Stimulated activated CD8-positive, alpha-beta memory T cell treated with anti-CD3 and anti-CD28 coated beads, Interleukin-12 subunit alpha, Interleukin-12 subunit beta, amount 100 ng/mL, for 1 hour (primary cell): ENCODE measurements around the gene ITFG1.
"Not testable (repeated sequence)": the region's sequence is repeated elsewhere in the genome, so short reads cannot be mapped to it uniquely, and the experiment has no call there.

Source experiments
- DNase-seq: peaks from one replicate; pipeline ENCODE4 v3.0.0-alpha.2; 2020; ENCODE audit warnings: low read depth

The ITFG1 gene

DNA sequence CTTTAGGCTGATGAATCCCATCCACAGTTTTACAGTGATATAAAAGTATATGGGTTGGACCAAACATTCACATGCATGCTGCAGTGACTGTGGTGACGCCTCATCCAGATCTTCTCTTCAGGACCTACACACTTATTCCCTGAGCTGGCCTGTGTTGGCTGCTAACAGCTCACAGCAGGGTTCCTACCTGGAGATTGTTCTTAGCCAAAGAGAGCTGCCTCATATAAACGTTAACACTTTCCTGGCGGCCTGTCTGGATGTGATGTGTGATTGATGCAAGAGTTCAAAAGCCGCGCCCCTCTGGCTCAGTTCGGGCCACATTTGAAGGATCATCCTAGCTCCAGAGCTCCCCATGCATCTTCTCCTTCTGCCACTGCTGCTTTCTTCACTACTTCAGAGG, 224.1 kb downstream of the ITFG1 start:
- no peak for DNase-seq

DNA sequence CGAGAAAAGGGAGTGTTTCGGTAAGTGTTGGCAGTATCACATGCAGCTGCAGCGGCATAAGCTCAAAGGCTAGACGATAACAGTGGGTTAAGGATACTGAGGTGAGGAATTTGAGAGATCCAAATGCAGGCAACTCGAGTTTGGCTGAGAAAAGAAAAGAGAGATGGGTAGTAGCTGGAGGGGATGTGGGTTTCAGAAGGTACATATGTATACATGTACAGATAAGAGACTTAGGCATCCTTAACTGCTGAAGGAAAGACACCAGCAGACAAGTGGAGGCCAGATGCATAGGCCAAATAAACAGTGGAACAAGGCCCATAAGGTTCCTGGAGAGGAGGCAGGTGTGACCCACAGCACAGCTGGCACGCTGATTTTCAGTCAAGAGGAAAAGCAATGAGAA, 230.6 kb downstream of the ITFG1 start:
- DNase-seq, result no peak

DNA sequence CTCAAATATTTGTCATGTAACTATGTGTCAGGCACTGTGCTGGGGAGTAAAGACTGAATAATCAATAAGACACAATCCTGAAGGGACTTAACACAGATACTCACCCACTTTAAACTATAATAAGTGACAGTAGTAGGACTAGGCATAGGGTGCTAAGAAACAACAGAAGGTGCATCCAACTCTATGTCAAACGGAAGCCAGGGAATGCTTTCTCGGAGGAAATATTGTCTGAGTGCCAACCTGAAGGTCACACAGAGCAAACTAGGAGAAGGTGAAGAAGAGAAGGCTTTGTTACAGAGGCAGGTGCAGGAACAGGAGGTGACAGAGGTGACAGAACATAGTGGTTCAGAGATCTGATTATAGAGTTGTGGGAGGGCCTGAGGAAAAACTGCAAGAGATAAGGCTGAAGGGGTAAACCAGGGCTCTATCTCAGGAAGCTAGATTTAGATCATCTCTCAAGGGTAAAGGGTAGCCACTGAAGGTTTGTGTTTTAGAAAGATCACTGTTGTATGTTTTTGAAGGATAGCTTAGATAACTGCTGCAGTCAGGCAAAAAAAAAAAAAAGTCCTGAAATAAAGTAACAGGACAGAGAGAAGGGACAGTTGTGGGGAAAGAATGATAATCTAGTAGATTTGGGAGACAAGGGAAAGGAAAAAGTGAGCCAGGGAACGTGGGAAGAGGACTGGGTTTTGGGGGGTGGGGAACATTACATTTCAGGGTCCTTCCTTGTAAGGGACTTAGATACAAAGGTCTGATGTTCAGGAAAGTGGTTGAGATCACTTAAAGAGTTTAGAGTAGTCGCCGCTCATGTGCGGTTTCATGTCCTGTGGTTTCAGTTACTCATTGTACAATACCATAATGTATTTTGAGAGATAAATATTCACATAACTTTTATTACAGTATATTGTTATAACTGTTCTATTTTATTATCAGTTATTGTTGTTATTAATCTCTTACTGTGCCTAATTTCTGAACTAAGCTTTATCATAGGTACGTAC, 231.5 kb downstream of the ITFG1 start:
- no peak for DNase-seq

DNA sequence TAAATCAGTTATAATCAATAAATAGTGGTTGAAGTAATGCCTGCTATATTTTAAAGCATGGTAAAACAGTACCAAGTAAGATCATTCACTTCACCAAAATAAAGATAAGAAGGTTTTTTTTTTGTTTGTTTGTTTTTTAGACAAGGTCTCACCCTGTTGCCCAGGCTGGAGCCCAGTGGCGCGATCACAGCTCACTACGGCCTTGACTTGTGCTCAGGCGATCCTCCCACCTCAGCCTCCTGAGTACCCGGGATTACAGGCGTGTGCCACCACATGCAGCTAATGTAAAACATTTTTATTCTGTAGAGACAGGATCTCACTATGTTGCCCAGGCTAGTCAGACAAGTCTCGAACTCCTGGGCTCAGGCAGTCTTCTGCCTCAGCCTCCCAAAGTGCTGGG, 232.6 kb downstream of the ITFG1 start:
- DNase-seq, result no peak

DNA sequence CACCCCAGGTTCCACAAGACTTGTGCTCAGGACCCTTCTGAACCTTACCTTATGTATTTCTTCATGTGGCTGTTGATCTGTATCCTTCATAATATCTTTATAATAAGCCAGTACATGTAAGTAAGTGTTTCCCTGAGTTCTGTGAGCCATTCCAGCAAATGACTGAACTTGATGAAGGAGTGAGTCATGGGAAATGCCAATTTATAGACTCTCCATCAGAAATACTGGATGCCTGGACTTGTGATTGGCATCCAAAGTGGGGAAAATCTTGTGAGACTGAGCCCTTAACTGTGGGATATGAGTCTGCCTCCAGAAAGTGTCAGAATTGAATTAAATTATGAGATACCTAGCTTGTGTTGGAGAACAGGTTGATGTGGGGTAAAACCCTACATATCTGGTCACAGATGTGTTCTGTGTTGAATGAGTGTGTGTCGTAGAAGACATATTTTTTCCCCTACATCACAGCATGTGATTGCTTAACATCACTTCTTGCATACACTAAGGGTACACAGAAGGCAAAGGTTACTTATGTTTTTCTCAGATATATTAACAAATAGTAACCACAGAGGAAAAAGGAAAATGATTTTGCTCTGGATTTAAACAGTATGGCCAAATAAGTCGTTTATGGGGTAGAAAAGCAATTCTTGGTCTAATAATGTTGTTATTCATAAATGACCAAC, 247.0 kb downstream of the ITFG1 start:
- DNase-seq, result no peak

DNA sequence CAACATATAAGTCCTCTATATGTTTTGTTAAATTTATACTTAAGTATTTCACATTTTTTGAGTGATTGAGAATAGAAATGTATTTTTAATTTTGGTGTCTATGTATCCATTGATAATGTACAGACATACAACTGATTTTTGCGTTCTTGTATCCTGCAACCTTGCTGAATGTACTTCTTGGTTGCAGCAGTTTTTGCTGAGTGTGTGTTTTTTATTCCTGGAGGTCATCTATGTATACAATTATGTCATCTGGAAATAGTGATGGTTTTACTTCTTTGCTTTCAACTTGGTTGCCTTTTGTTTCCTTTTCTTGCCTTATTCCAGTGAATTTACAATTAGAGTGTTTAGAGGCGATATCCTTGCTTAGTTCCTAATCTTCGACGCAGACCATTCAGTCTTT, 249.6 kb downstream of the ITFG1 start:
- no peak for DNase-seq

DNA sequence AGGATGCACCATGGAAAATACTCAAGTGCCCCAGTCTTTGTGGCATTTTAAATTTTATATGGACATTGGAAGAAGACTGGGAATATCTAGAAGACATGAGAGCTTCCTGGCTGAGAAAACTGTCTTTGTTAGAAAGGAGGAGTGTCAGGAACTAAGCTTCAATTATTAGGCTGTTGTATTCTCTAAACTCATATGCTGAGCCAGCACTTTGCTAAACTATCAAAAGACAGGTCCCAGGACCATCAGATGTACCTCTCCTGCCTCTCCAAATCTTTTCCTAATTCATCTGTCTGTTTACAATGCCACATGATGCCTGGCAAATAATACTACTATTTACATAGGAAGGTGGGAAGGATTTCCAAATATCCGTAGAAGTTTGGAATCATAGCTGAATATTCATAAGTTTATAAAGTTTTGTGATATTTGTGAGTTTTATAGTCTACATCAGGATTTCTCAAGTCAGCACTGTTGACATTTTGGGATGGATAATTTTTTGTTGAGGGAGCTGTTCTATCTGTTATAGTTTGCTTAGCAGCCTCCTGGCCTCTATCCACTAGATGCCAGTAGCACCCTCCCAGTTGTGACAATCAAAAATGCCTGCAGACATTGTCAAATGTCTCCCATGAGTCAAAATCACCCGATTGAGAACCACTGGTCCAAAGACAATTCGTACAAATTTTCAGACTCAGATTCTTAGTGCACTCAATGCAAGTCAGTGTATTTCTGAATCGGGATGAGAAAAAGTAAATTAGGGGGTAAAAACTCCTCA, 255.9 kb downstream of the ITFG1 start:
- DNase-seq, result no peak

DNA sequence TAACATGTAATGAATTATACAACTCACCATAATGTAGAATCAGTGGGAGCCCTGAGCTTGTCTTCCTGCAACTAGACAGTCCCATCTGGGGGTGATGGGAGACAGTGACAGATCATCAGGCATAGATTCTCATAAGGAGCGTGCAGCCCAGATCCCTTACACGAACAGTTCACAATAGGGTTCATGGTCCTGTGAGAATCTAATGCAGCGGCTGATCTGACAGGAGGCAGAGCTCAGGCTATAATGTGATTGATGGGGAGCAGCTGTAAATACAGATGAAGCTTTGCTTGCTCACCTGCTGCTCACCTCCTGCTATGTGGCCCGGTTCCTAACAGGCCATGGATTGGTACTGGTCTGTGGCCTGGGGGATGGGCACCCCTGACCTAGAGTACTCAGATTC, 257.4 kb downstream of the ITFG1 start:
- not testable (repeated sequence) for DNase-seq

DNA sequence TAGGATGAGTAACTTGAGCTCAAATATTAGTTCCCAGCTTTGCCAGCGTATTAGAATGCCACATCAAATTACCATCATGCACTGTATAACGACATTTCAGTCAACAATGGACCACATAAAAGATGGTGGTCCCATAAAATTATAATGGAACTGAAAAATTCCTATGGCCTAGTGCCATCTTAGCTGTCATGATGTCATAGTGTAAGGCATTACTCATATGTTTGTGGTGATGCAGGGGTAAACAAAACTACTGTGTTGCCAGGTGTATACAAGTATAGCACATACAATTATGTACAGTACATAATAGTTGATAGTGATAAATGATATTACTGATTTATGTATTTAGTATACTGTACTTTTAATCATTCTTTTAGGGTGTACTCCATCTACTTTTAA, 262.7 kb downstream of the ITFG1 start:
- DNase-seq, result no peak

DNA sequence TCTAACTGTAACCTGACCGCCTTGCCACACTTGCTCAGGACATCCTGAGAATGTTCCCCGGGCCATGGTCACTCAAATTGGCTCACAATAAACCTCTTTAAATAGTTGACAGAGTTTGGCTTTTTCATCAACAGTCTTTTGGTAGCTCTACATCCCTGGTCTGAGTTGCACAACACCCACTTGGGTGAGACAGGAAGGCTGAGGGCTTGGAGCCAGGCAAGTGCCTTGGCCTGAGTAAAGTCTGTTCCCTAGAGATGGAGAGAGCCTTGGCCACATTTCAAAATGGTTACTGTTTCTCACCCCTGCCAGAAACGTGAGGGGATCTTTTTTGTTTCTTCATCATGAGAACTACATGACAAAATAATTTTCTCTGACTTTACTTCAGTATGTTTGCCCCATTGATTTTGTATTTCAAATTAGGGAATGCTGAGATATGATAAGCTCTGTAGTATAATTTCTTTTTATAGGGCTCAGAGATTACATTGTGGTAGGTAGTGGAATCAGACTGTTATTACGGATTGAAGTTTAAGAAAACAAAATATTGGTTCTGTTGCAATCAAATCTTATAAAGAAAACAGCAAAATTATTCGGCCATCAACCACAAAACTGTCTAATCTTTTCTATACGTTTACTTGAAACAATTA, 263.2 kb downstream of the ITFG1 start:
- no peak for DNase-seq

DNA sequence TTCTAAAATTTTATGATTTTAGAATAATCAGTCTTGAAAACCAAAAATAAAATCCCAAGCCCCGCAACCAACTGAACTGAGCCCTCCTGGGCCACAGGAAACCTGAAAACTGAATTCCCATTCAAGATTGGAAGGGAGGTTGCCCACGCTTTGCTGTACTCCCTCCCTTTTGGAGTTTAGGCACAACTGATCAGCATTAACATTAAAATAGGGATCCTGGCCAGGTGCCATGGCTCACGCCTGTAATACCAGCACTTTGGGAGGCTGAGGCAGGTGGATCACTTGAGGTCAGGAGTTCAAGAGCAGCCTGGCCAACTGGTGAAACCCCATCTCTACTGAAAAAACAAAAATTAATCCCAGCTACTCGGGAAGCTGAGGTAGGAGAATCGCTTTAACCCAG, 264.4 kb downstream of the ITFG1 start:
- no peak for DNase-seq

DNA sequence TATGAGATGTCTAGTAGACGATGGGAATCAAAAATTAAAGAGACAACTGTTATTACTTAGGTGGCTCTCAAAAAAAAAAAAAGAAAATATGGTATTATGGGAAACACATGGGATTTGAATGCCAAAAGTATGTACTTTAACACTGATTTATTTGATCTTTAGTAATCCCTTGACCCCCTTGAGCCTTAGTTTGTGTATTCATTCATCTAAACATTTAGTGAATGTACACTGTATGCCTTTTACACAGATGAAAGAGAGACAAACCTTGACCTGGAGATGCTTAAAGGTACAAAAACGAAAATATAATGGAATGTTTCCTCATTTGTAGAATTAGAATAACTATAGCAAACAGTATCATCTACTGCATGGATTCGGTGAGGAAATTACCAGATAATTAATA, 278.5 kb downstream of the ITFG1 start:
- no peak for DNase-seq

DNA sequence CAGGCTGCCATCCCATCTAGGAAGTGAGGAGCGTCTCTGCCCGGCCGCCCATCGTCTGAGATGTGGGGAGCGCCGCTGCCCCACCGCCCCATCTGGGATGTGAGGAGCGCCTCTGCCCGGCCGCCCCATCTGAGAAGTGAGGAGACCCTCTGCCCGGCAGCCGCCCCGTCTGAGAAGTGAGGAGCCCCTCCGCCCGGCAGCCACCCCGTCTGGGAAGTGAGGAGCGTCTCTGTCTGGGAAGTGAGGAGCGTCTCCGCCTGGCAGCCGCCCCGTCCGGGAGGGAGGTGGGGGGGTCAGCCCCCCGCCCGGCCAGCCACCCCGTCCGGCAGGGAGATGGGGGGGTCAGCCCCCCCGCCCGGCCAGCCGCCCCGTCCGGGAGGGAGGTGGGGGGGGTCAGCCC, 279.8 kb downstream of the ITFG1 start:
- not testable (repeated sequence) for DNase-seq

DNA sequence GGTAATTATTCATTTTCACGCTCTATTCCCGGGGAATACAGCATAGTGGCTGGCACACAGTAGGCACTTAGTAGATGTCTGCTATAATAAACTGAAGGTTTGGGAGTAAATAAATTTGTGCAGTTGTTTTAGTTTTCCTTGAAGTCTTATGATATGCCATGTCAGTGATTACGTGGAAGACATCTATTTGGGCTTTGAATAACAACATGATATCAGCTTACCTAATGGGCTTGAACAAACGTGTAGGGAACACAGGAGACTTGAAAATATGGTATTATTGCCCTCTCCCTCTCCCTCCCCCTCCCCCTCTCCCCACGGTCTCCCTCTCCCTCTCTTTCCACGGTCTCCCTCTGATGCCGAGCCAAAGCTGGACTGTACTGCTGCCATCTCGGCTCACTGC, 280.8 kb downstream of the ITFG1 start:
- DNase-seq, result no peak

DNA sequence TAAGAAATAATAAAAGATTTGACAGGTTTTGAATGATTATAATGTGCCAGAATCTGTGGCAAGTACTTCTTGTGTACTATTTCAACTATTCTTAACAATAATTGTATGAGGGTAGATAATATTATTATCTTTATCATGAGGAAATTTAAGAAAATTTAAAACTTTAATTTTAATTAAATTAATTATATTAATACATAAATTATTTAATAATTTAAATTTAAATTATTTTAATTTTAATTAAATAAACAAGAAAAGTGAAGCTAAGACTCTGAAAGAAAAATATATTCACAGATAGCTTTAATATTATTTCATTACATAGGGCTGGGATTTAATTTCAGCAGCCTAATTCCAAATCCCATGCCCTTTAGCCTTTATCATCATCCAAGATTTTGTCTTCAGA, 285.7 kb downstream of the ITFG1 start:
- DNase-seq, result no peak

DNA sequence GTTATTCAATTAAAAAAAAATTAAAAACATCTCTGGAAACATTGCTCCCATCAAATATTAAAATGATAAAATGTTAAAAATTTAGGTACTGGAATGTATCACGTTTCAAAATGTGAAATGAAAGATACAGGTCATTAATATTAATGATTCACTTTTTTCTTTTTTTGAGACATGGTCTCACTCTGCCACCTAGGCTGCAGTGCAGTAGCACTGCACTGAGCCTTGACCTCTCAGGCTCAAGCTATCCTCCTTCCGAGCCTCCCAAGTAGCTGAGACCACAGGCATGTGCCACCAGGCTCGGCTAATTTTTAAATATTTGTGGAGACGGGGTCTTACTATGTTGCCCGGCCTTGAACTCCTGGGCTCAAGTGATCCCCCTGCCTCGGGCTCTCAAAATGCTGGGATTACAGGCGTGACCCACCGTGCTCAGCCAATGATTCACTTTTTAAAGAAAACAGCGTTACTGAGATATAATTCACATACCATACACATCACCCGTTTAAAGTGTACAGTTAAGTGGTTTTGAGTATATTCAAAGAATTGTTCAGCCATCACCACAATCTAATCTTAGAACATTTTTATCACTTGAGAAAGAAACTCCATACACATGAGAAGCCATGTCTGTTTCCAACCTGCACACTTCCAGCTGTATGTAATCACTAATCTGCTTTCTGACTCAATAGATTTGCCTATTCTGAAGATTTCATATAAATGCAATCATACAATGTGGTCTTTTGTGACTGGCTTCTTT, 298.0 kb downstream of the ITFG1 start:
- no peak for DNase-seq

DNA sequence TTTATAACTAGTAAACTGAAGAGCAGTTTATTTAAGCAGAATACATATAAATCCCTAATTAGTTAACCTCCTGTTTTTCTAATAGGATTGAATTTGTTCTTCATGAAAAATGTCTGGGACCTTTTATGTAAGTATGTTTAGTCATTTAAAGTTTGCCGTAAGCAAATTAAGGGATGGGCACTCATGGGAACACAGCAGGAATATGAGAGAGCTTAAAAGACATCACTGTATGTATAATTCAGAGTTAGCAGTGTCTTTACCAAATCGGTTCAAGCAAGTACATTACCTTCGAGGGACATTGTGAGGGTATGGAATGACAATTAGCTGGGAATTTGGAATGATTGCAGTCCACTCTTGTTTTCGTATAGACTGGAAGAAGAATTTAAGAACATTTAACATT, 299.4 kb downstream of the ITFG1 start:
- DNase-seq, result no peak

DNA sequence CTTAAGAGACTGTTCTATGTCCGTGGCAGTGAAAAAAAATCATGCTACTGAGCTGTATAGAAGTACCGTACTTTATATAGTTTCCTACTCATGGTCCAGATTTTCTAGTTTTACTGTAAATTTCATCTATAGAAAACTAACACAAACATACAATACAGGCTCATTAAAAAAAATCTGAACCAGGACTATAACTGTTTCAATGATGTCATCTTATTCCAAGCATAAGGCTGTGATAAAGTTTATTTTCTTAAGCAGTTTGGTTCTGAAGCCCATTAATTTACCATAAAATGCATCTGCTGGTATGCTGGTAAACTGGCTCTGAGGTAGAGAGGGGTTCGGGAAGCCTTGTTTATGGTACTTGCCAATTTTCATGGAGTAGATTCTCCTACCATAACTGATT, 300.4 kb downstream of the ITFG1 start:
- no peak for DNase-seq

DNA sequence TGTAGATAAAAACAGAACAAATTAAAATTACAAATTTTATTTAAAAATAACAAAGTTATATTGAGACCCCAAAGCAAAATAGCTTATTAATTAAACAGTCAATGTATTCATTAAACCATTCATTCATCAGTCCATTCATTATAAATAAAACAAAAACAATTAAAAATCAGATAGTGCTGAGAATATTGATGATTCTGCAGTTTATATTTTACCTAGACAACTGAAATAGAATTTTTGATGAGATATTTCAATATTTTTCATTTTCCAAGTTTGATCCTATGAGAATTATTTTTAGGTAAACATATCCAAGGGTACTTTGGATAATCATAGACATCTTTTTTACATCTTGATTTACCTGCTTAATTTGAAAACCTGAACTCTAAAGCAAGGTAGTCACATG, 301.9 kb downstream of the ITFG1 start:
- no peak for DNase-seq

DNA sequence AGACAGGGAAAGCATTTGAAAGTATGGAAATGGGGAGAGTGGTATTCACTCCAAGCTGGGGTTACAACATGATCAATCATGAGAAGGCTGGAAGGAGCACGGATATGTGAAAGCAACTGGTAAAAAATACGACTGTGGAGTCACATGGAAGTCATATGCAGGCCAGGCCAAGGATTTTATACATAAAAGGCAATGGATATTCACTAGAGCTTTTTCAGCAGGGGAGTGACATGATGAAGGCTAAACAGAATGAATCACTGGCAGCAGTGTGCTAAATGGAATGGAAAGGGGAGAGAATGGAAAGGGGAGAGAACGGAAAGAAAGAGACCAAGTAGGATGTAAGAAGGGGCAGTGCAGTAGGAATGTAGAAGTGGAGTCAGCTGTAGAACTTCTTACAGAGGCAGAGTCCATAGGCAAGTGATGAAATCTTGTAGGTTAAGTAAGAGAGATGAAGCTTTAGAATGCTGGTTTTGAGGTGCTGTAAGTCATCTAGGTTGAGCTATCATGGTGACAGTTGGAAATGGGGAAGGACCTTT, 304.1 kb downstream of the ITFG1 start:
- no peak for DNase-seq

DNA sequence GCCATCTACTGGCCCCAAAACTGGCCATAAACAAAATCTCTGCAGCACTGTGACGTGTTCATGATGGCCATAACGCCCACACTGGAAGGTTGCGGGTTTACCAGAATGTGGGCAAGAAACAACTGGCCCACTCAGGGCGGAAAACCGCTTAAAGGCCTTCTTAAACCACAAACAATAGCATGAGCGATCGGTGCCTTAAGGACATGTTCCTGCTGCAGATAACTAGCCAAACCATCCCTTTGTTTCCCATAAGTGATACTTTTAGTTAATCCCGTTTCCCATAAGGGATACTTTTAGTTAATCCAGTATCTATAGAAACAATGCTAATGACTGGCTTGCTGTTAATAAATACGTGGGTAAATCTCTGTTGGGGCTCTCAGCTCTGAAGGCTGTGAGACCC, 308.4 kb downstream of the ITFG1 start:
- DNase-seq, result not testable (repeated sequence)
